GM23338 (cell line): Measurements from ENCODE around the gene SNX11. TPM values are rescaled to one million over a fixed set of nuclear protein-coding genes. Genes with fewer than 3 reads are reported as not detected.

Experiments used
- CREB1 ChIP-seq: fragments of 250-450 bp; sonication (Bioruptor Pico); IDR thresholded peaks from 2 replicates; pipeline ENCODE4 v1.5.0; 2020; ENCODE audit warnings: low read depth, mild to moderate bottlenecking, moderate library complexity
- ETS1 ChIP-seq: IDR thresholded peaks from 2 replicates; pipeline ENCODE4 v1.6.1; 2016; ENCODE audit warnings: antibody characterized with exemption
- EZH2phosphoT487 ChIP-seq: fragments of 200-600 bp; sonication (generic); IDR thresholded peaks from one replicate; pipeline ENCODE4 v1.8.1; 2018; ENCODE audit warnings: antibody characterized with exemption; ENCODE audit not compliant: unreplicated experiment
- NANOG ChIP-seq: IDR thresholded peaks from 2 replicates; pipeline ENCODE4 v1.6.1; 2016; ENCODE audit warnings: antibody characterized with exemption, borderline replicate concordance
- POLR2AphosphoS5 ChIP-seq: IDR thresholded peaks from 2 replicates; pipeline ENCODE4 v1.6.1; 2016; ENCODE audit warnings: antibody characterized with exemption, low read depth
- REST ChIP-seq: IDR thresholded peaks from one replicate; pipeline ENCODE4 v1.6.1; 2018; ENCODE audit warnings: antibody characterized with exemption; ENCODE audit not compliant: unreplicated experiment
- ZNF114 ChIP-seq: fragments of 250-450 bp; sonication (Bioruptor Pico); IDR thresholded peaks from 2 replicates; pipeline ENCODE4 v1.5.0; 2020; ENCODE audit warnings: mild to moderate bottlenecking, moderate library complexity
- ZNF462 ChIP-seq: fragments of 250-450 bp; sonication (Bioruptor Pico); IDR thresholded peaks from 2 replicates; pipeline ENCODE4 v1.5.0; 2020; ENCODE audit warnings: mild to moderate bottlenecking, moderate library complexity
- polyA plus RNA-seq: library from polyadenylated mRNA; unstranded; fragments of >200 nt; fragmentation: Nextera tagmentation; extraction: Ambion mirVana; gene quantifications from 2 replicates; pipeline ENCODE4 v1.2.1, GENCODE V29; 2016
- total RNA-seq: library from RNA; depleted of rRNA; stranded (reverse); fragments of >200 nt; shearing (Covaris generic); gene quantifications from 2 replicates; pipeline ENCODE4 v1.2.3, GENCODE V29; 2014

Gene SNX11
- total and polyA plus RNA-seq, 2 experiments from 2014 or later: 7.9 to 16.3 TPM

GRCh38 chr17:48149787-48150463 lies 42.4 kb downstream of the SNX11 start (continued):
- TF ChIP-seq ZNF462 (CRISPR knock-in tag): no peak
- no peak for TF ChIP-seq ETS1
- TF ChIP-seq POLR2AphosphoS5: no peak
- TF ChIP-seq CREB1 (CRISPR knock-in tag): no peak
- TF ChIP-seq EZH2phosphoT487: no peak
- no peak for TF ChIP-seq REST
- TF ChIP-seq NANOG: no peak
- no peak for TF ChIP-seq ZNF114 (CRISPR knock-in tag)
